Fibroblast of mammary gland (primary cell): ENCODE data around the gene PDK4.

Experiments
- DNase-seq: peaks from one replicate; pipeline ENCODE4 v3.0.0-alpha.2; 2010; ENCODE audit warnings: low read depth
- H3K4me3 ChIP-seq: 2 replicates; pipeline ENCODE4 v1.5.1; 2011; ENCODE audit warnings: low read depth, mild to moderate bottlenecking, low read length, moderate library complexity; ENCODE audit not compliant: control insufficient read depth
- CTCF ChIP-seq: conservative IDR thresholded peaks from 2 replicates; pipeline ENCODE4 v1.5.1; 2011; ENCODE audit warnings: low read depth, low read length, inconsistent platforms; ENCODE audit not compliant: control insufficient read depth, insufficient read depth

Gene PDK4

GRCh38 chr7:95619921-95620320 lies 23.6 kb upstream of the PDK4 start:
- no peak for TF ChIP-seq CTCF

GRCh38 chr7:95619517-95619916 lies 23.2 kb upstream of the PDK4 start:
- H3K4me3 ChIP-seq, result no peak overlapping the region
- no peak for DNase-seq
- TF ChIP-seq CTCF, result no peak

More at GRCh38 chr7:95619921-95620320, 23.6 kb upstream of the PDK4 start:
- no peak overlapping the region for H3K4me3 ChIP-seq
- no peak for DNase-seq

GRCh38 chr7:95614442-95614940 lies 18.2 kb upstream of the PDK4 start:
- TF ChIP-seq CTCF, result no peak
- H3K4me3 ChIP-seq, result no peak overlapping the region

GRCh38 chr7:95611224-95611623 lies 14.9 kb upstream of the PDK4 start:
- H3K4me3 ChIP-seq, result no peak overlapping the region
- no peak for DNase-seq
- no peak for TF ChIP-seq CTCF

More at GRCh38 chr7:95614442-95614940, 18.2 kb upstream of the PDK4 start:
- no peak for DNase-seq

- H3K4me3 ChIP-seq, result no peak overlapping the region
- DNase-seq, result peak; percentile 71
- no peak for TF ChIP-seq CTCF
Measured at GRCh38 chr7:95609277-95609971, 13.1 kb upstream of the PDK4 start.

GRCh38 chr7:95608359-95609173 lies 12.2 kb upstream of the PDK4 start:
- no peak overlapping the region for H3K4me3 ChIP-seq
- peak; percentile 99 for DNase-seq
- TF ChIP-seq CTCF, result no peak
